GM10266 (cell line): ENCODE measurements around the gene AOPEP.
"Not testable (repeated sequence)": the region's sequence is repeated elsewhere in the genome, so short reads cannot be mapped to it uniquely, and the experiment has no call there.

Source experiments
- DNase-seq: peaks from one replicate; pipeline ENCODE4 v3.0.0; 2012; ENCODE audit errors: extremely low spot score
- TF ChIP-seq, protein P1 (sequence below): IDR thresholded peaks from 2 replicates; pipeline ENCODE4 v1.5.1; 2012; ENCODE audit warnings: mild to moderate bottlenecking, low read depth; ENCODE audit not compliant: control insufficient read depth, insufficient read depth; ENCODE audit errors: missing control alignments

The AOPEP gene

GRCh38 chr9:95018099-95018936 is 291.8 kb downstream of the AOPEP start:
- no peak for DNase-seq

DNA sequence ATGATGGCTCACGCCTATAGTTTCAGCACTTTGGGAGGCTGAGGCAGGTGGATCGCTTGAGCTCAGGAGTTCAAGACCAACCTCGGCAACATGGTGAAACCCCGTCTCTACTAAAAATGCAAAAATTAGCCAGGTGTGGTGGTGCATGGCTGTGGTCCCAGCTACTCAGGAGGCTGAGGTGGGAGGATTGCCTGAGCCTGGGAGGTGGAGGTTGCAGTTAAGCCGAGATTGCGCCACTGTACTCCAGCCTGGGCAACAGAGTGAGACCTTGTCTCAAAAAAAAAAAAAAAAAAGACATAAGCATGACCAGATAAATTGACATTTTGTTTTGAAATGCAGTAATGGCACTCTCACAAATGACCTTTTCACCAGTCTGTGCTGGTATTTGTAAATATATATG is 294.1 kb downstream of the AOPEP start:
- not testable (repeated sequence) for DNase-seq

More at GRCh38 chr9:95018099-95018936, 291.8 kb downstream of the AOPEP start:
- TF ChIP-seq, protein P1, sequence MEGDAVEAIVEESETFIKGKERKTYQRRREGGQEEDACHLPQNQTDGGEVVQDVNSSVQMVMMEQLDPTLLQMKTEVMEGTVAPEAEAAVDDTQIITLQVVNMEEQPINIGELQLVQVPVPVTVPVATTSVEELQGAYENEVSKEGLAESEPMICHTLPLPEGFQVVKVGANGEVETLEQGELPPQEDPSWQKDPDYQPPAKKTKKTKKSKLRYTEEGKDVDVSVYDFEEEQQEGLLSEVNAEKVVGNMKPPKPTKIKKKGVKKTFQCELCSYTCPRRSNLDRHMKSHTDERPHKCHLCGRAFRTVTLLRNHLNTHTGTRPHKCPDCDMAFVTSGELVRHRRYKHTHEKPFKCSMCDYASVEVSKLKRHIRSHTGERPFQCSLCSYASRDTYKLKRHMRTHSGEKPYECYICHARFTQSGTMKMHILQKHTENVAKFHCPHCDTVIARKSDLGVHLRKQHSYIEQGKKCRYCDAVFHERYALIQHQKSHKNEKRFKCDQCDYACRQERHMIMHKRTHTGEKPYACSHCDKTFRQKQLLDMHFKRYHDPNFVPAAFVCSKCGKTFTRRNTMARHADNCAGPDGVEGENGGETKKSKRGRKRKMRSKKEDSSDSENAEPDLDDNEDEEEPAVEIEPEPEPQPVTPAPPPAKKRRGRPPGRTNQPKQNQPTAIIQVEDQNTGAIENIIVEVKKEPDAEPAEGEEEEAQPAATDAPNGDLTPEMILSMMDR: no peak

DNA sequence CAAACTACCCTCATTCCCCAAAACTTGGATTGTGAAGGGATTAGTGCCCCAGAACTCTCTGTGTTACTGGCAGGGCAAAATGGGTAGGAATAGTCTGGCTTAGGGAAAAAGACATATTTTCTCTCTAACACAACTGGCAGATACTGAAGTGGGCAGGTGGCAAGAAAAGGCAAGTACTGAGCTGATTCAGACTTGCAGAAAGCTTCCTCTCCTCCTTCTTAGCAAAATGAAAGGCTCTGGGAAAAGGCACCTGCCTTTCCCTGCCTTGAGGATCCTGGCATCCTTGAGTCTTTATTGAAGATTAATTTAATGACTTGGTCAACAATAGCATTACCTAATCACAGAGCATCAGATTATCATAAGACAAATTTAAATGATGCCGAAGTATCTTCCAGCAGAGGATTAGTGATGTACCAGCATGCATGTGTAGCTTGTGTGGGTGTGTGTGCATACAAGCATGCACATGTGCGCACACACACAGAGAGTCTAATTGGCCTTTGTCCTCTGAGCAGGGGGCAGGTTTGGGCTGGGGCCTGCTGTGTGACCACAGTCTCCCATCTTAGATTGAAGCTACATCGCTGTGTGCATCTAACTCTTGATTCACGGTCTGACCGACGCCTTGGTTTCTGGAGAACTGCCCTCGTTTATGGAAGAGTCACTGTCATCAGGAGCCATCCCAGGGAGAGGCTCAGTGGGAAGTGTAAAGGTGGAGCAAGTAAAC is 294.8 kb downstream of the AOPEP start:
- TF ChIP-seq, protein P1: no peak
- DNase-seq: no peak

- TF ChIP-seq, protein P1: no peak
- DNase-seq: no peak
Measured at GRCh38 chr9:95022657-95023056, 296.2 kb downstream of the AOPEP start.

GRCh38 chr9:95023217-95024003 is 296.9 kb downstream of the AOPEP start:
- TF ChIP-seq, protein P1: no peak
- DNase-seq: no peak

- no peak for DNase-seq
- TF ChIP-seq, protein P1: no peak
Measured at GRCh38 chr9:95024097-95024671, 297.7 kb downstream of the AOPEP start.
